Left hindlimb (tissue), 1 donor: ENCODE data around the gene CPZ.

Experiments used
- DNase-seq: peaks from one replicate; pipeline ENCODE4 v3.0.0-alpha.2; 2018

CPZ gene

DNA sequence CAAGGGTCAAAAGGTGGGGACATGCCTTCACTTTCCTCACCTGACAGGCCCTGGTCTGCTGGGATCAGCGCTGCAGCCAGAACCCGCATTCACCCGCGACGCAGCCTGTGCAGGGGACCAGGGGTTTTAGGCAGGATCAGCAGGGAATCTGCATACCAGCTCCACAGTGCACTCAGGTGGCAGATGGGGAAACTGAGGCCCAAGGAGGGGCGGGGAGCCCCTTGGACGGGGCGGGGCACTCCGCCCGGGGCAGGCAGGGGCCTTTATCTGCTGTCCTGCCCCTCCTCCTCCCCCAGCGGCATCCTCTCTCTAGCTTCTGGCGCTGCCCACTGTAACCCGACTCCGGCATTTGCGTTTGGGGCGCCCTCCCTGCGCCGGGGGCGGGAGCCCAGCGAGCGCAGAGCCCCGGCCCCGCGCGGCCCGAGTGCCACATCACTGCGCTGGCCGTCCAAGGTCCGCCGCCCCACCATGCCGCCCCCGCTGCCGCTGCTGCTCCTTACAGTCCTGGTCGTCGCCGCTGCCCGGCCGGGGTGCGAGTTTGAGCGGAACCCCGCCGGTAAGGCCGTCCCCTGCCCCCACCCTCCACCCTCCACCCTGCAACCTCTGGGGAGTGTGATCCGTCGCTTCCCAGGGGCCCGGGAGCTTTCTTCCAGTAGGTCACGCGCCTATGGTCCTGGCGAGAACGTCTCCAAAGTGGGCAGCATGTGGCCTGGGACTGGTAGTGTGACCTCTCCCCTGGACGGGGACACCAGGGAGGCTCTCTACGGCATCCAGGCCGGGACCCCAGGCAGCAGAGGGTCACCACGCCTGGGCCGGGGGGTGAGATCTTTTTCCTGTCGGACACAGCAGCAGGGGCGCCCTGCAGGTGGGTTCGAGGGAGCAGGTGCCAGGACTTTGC lies at the start of gene CPZ:
TSS of gene CPZ (plus strand) at position 400 of the 898 bp plus-strand sequence. CDS start at position 469, 69 bp downstream.
- DNase-seq: peak; percentile 63

- DNase-seq: no peak
Observed at GRCh38 chr4:8542776-8543525, 49.6 kb upstream of the CPZ start.

DNA sequence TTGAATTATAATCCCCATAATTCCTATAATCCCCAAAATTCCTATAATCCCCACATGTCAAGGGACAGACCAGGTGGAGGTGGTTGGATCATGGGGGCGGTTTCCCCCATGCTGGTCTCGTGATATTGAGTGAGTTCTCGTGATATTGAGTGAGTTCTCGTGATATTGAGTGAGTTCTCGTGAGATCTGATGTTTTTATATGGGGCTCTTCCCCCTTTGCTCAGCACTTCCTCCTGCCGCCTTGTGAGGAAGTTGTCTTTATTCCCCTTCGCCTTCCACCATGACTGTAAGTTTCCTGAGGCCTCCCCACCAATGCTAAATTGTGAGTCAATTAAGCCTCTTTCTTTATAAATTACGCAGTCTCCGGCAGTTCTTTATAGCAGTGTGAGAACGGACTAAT lies 48.9 kb upstream of the CPZ start:
- no peak for DNase-seq

DNA sequence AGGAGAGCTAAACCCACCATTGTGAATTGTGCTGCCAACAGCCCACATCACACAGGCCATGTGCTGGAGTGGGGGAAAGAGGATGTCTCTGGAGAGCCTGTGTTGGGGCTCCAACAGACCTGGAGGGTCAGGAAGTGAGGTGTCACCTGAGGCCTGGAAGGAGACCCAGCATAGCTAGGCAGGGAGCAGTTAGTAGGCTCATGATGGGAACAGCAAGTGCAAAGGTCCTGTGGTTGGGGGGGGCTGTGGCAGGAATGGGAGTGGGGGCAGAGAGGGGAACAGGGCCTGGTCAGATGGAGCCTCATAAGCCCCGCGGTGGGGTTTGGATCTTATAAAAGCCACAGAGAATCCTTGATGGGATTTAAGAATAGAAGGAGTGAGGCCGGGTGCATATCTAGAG lies 48.3 kb upstream of the CPZ start:
- DNase-seq: no peak

DNA sequence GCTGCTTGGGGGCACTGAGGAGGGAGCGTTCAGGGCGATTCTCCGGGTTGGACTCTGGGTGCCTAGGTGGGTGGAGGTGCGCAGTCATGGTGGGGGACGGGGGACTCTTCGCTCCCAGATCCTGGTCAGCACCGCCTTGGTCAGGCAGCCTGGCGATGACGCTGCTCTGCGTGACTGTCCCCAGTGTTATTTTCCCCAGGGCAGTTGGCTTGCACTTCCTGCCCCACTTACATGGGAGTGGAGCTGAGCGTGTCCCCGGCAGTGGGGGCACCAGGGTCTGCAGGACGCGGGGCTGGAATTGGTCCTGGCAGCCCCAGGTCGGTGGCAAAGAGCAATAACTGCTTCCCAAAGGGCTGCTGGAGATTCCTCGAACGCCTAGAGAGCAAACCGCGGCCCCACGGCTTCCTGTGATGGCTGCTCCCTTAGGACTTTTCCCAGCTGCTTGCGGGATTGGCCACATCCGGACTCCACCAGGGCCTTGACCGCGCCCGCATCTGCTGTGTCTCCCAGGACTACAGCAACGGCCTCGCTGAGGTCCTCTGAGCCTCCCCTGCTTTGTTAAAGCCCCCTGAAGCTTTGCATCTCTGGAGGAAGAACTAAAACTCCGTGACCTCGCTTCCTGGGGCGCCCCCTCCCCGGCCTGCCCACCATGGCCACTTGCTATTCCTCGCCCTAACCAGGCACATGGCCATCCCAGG lies 47.7 kb upstream of the CPZ start:
- DNase-seq: no peak

- no peak for DNase-seq
Observed at GRCh38 chr4:8545439-8545765, 47.2 kb upstream of the CPZ start.

DNA sequence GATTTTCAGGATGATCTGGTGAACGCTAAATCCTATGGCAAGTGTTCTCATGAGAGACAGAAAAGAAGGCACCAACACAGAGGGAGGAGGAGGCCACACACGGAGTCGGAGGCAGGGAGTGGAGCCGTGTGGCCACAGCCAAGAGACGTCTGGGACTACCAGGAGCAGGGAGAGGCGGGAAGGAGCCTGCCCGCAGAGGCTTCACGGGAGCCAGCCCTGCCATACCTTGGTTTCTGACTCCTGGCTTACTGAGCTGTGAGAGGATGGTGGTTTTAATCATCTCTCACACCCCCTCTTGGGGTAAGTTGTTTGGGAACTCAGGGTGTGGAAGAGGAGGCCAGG lies 45.8 kb upstream of the CPZ start:
- no peak for DNase-seq

DNA sequence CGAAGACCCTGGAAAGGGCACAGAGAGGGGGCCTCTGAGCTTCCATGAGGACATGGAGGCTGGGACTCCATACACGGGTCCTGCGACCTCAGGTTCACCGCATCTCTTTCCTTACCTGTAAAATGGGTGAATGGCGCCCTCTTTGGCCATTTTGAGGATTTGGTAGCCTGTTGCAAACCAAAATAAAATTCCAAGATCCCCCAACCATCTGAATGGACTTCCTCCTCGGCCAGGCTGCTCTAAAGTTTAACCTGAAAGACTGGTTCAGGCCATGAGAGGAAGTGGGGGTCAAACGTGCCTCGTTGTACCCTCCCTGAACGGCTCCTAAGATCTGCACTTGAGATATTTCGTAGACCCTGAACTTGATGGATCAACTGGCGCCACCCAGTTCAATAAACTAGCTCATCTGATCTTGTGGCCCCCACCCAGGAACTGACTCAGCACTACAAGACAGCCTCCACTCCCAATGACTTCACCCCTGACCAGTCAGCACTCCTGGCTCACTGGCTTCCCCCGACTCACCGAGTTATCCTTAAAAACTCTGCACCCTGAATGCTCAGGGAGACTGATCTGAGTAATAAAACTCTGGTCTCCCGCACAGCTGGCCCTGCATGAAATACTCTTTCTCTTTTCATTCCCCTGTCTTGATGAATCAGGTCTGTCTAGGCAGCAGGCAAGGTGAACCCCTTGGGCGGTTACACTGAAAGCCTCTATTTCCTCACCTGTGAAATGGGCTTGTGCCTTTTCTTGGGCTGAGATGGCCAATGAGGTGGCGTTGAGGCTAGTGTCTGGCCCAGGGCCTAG lies 45.3 kb upstream of the CPZ start:
- DNase-seq: no peak

- DNase-seq: no peak
Observed at GRCh38 chr4:8547912-8548730, 44.4 kb upstream of the CPZ start.

- no peak for DNase-seq
Observed at GRCh38 chr4:8548731-8549351, 43.7 kb upstream of the CPZ start.

- no peak for DNase-seq
Observed at GRCh38 chr4:8549352-8549931, 43.1 kb upstream of the CPZ start.

- no peak for DNase-seq
Observed at GRCh38 chr4:8550691-8551090, 41.9 kb upstream of the CPZ start.

DNA sequence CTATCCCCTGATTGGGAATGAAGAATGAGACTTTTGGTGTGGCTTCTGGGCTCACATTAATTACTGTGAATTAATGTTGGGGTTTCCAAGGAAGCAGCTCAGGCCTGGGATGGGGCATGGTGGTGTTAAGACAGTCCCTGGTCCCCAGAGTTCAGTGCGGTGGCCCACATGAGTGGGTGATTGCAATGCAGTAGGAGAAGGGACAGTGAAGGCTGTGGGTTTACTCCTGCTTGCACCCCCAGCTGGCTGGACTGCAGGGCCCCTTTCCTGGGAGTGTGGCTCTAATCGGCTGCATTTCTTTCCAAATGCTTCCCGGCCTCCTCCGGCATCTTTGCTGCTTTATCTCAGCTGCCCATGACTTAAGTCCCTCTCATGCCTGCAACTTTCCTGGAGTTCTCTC lies 40.5 kb upstream of the CPZ start:
- DNase-seq: no peak

- no peak for DNase-seq
Observed at GRCh38 chr4:8552581-8553205, 39.9 kb upstream of the CPZ start.

DNA sequence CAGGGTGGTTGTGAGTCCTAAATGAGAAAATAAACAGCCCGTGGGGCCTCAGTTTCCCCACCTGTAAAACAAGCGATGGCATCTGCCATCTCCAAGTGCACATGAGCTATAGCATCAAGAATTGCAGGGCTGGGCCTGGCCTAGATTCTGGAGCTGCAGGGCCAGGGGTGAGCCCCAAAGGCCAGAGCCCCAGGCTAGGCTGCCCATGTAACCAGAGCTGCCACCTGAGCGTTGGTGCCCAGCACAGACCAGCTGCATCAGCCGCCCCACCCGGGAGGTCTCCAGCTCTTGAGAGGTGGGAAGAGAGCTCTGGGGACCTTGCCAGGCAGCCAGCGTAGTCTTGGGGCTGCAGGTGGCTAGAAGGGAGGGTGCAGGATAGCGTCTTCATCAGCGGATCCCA lies 39.3 kb upstream of the CPZ start:
- no peak for DNase-seq

DNA sequence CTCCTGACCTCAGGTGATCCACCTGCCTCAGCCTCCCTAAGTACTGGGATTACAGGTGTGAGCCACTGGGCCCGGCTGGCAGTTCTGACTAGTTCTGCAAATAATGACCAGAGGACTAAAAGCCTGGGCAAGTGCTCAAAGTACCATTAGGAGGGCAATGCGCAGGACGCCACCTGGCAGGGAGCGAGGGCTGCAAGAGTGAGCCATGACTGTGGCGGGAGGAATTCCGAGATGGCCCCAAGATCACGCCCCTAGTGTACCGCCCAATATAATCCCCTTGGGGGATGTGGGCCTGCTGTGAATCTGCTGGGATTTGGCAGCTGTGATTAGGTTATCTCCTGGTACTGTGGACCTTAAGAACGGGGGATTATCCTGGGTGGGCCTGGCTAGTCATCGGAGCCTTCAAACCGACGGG lies 38.6 kb upstream of the CPZ start:
- DNase-seq: no peak

GRCh38 chr4:8554555-8555100 lies 37.9 kb upstream of the CPZ start:
- DNase-seq: no peak

DNA sequence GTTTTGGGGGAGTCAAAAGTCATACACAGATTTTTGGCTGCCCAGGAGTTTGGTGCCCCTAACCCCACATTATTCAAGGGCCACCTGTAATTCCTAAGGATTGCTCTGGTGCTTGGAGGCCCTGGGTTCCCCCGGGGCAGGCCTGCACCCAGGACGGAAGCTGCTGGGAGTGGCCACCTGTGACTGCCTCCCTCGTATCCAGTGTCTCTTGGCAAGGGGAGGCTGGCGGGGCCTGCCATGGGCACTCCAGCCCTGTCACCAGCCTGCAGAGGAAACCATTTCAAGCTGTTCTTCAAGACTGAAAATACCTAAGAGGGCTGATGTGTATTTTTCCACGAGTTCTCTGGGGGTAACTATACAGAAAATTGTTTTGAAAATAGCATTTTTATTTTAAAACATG lies 36.8 kb upstream of the CPZ start:
- no peak for DNase-seq

- no peak for DNase-seq
Observed at GRCh38 chr4:8556341-8557150, 36.0 kb upstream of the CPZ start.
